Stimulated activated memory B cell treated with anti-CD40 and anti-IgM and Interleukin-4, amounts not matched to agents 10 μg/mL and 1 μg/mL and 100 μg/mL, for 72 hours (primary cell): ENCODE measurements around the gene SLC13A4.

Experiments used
- ATAC-seq: fragments of 150-1000 bp; cut with Tn5 transposase; 2 replicates; pipeline ENCODE4 v1.10.0; 2021
- H3K27ac Mint-ChIP-seq: one replicate; pipeline ENCODE4 v1.8.0; 2022; ENCODE audit warnings: mild to moderate bottlenecking, mixed read lengths
- H3K27me3 Mint-ChIP-seq: one replicate; pipeline ENCODE4 v1.8.0; 2022; ENCODE audit warnings: mixed read lengths
- H3K36me3 Mint-ChIP-seq: one replicate; pipeline ENCODE4 v1.8.0; 2022; ENCODE audit warnings: mixed read lengths
- H3K4me1 Mint-ChIP-seq: one replicate; pipeline ENCODE4 v1.8.0; 2022; ENCODE audit warnings: mixed read lengths
- H3K4me3 Mint-ChIP-seq: one replicate; pipeline ENCODE4 v1.8.0; 2022; ENCODE audit warnings: mild to moderate bottlenecking, moderate library complexity, mixed read lengths
- H3K9me3 Mint-ChIP-seq: one replicate; pipeline ENCODE4 v1.8.0; 2022; ENCODE audit warnings: mixed read lengths

SLC13A4 gene

GRCh38 chr7:135716677-135717238 lies 11.2 kb downstream of the SLC13A4 start:
- ATAC-seq = no peak
- Mint-ChIP-seq H3K4me3 (no peak overlapping the region), H3K36me3 (no peaks in the 10 kb centered on the region), H3K27me3 (peaks cover 25% of the 10 kb centered on the region), H3K4me1 (no peaks in the 10 kb centered on the region), H3K27ac (no peak overlapping the region), H3K9me3 (no peaks in the 10 kb centered on the region)

GRCh38 chr7:135715673-135716072 lies 12.3 kb downstream of the SLC13A4 start:
- Mint-ChIP-seq H3K36me3 (no peaks in the 10 kb centered on the region), H3K27me3 (peaks cover 14% of the 10 kb centered on the region), H3K9me3 (no peaks in the 10 kb centered on the region), H3K4me3 (no peak overlapping the region), H3K27ac (no peak overlapping the region), H3K4me1 (no peaks in the 10 kb centered on the region)
- no peak for ATAC-seq

GRCh38 chr7:135715055-135715522 lies 12.9 kb downstream of the SLC13A4 start:
- H3K4me1 Mint-ChIP-seq = no peaks in the 10 kb centered on the region
- H3K9me3 Mint-ChIP-seq = no peaks in the 10 kb centered on the region
- no peak for ATAC-seq
- no peak overlapping the region for H3K27ac Mint-ChIP-seq
- H3K4me3 Mint-ChIP-seq = no peak overlapping the region
- H3K36me3 Mint-ChIP-seq = no peaks in the 10 kb centered on the region
- H3K27me3 Mint-ChIP-seq = peaks cover 9% of the 10 kb centered on the region

GRCh38 chr7:135714534-135715009 lies 13.4 kb downstream of the SLC13A4 start:
- H3K4me1 Mint-ChIP-seq = no peaks in the 10 kb centered on the region
- H3K4me3 Mint-ChIP-seq = no peak overlapping the region
- no peak for ATAC-seq
- H3K27me3 Mint-ChIP-seq = peaks cover 9% of the 10 kb centered on the region
- no peaks in the 10 kb centered on the region for H3K36me3 Mint-ChIP-seq
- no peak overlapping the region for H3K27ac Mint-ChIP-seq
- no peaks in the 10 kb centered on the region for H3K9me3 Mint-ChIP-seq

GRCh38 chr7:135713836-135714470 lies 14.0 kb downstream of the SLC13A4 start:
- ATAC-seq = no peak
- peaks cover 9% of the 10 kb centered on the region for H3K27me3 Mint-ChIP-seq
- no peaks in the 10 kb centered on the region for H3K4me1 Mint-ChIP-seq
- no peak overlapping the region for H3K4me3 Mint-ChIP-seq
- no peaks in the 10 kb centered on the region for H3K36me3 Mint-ChIP-seq
- no peaks in the 10 kb centered on the region for H3K9me3 Mint-ChIP-seq
- H3K27ac Mint-ChIP-seq = no peak overlapping the region

- H3K36me3 Mint-ChIP-seq = no peaks in the 10 kb centered on the region
- no peak overlapping the region for H3K4me3 Mint-ChIP-seq
- no peak overlapping the region for H3K27ac Mint-ChIP-seq
- H3K27me3 Mint-ChIP-seq = no peaks in the 10 kb centered on the region
- no peaks in the 10 kb centered on the region for H3K4me1 Mint-ChIP-seq
- no peak for ATAC-seq
- H3K9me3 Mint-ChIP-seq = no peaks in the 10 kb centered on the region
These were observed 15.2 kb downstream of the SLC13A4 start for GRCh38 chr7:135712796-135713195.

GRCh38 chr7:135712182-135712782 lies 15.7 kb downstream of the SLC13A4 start:
- Mint-ChIP-seq H3K27ac (no peak overlapping the region), H3K4me3 (no peak overlapping the region), H3K9me3 (no peaks in the 10 kb centered on the region), H3K4me1 (no peaks in the 10 kb centered on the region), H3K27me3 (no peaks in the 10 kb centered on the region), H3K36me3 (no peaks in the 10 kb centered on the region)
- ATAC-seq = no peak

GRCh38 chr7:135711139-135711469 lies 16.9 kb downstream of the SLC13A4 start:
- no peak for ATAC-seq
- H3K36me3 Mint-ChIP-seq = no peaks in the 10 kb centered on the region

GRCh38 chr7:135710417-135711138 lies 17.4 kb downstream of the SLC13A4 start:
- Mint-ChIP-seq H3K4me1 (no peaks in the 10 kb centered on the region), H3K4me3 (no peak overlapping the region), H3K27me3 (no peaks in the 10 kb centered on the region), H3K9me3 (no peaks in the 10 kb centered on the region), H3K36me3 (no peaks in the 10 kb centered on the region), H3K27ac (no peak overlapping the region)
- no peak for ATAC-seq

More at GRCh38 chr7:135711139-135711469, 16.9 kb downstream of the SLC13A4 start:
- H3K4me3 Mint-ChIP-seq = no peak overlapping the region
- no peaks in the 10 kb centered on the region for H3K9me3 Mint-ChIP-seq
- no peak overlapping the region for H3K27ac Mint-ChIP-seq
- H3K27me3 Mint-ChIP-seq = no peaks in the 10 kb centered on the region
- H3K4me1 Mint-ChIP-seq = no peaks in the 10 kb centered on the region

- Mint-ChIP-seq H3K36me3 (no peaks in the 10 kb centered on the region), H3K9me3 (no peaks in the 10 kb centered on the region), H3K27ac (no peak overlapping the region), H3K4me1 (no peaks in the 10 kb centered on the region), H3K27me3 (no peaks in the 10 kb centered on the region), H3K4me3 (no peak overlapping the region)
- ATAC-seq = no peak
These were observed 18.5 kb downstream of the SLC13A4 start for GRCh38 chr7:135709508-135709907.

GRCh38 chr7:135708041-135708440 lies 19.9 kb downstream of the SLC13A4 start:
- H3K9me3 Mint-ChIP-seq = no peaks in the 10 kb centered on the region
- no peak for ATAC-seq
- no peak overlapping the region for H3K27ac Mint-ChIP-seq
- no peaks in the 10 kb centered on the region for H3K4me1 Mint-ChIP-seq
- H3K4me3 Mint-ChIP-seq = no peak overlapping the region
- no peaks in the 10 kb centered on the region for H3K27me3 Mint-ChIP-seq
- no peaks in the 10 kb centered on the region for H3K36me3 Mint-ChIP-seq

- ATAC-seq = no peak
- Mint-ChIP-seq H3K27ac (no peak overlapping the region), H3K9me3 (no peaks in the 10 kb centered on the region), H3K27me3 (no peaks in the 10 kb centered on the region), H3K4me1 (no peaks in the 10 kb centered on the region), H3K4me3 (no peak overlapping the region), H3K36me3 (no peaks in the 10 kb centered on the region)
These were observed 20.4 kb downstream of the SLC13A4 start for GRCh38 chr7:135707570-135707966.

- H3K27me3 Mint-ChIP-seq = no peaks in the 10 kb centered on the region
- no peak overlapping the region for H3K4me3 Mint-ChIP-seq
- no peaks in the 10 kb centered on the region for H3K9me3 Mint-ChIP-seq
- H3K36me3 Mint-ChIP-seq = no peaks in the 10 kb centered on the region
- no peak overlapping the region for H3K27ac Mint-ChIP-seq
- no peak for ATAC-seq
- no peaks in the 10 kb centered on the region for H3K4me1 Mint-ChIP-seq
These were observed 21.0 kb downstream of the SLC13A4 start for GRCh38 chr7:135706858-135707569.

- no peaks in the 10 kb centered on the region for H3K27me3 Mint-ChIP-seq
- no peak for ATAC-seq
- no peak overlapping the region for H3K4me3 Mint-ChIP-seq
- no peak overlapping the region for H3K27ac Mint-ChIP-seq
- H3K4me1 Mint-ChIP-seq = no peaks in the 10 kb centered on the region
- H3K36me3 Mint-ChIP-seq = no peaks in the 10 kb centered on the region
- H3K9me3 Mint-ChIP-seq = no peaks in the 10 kb centered on the region
These were observed 21.8 kb downstream of the SLC13A4 start for GRCh38 chr7:135706038-135706742.

GRCh38 chr7:135704698-135705097 lies 23.3 kb downstream of the SLC13A4 start:
- no peak for ATAC-seq
- Mint-ChIP-seq H3K27me3 (no peaks in the 10 kb centered on the region), H3K4me1 (no peaks in the 10 kb centered on the region), H3K27ac (no peak overlapping the region), H3K36me3 (peaks cover 6% of the 10 kb centered on the region), H3K9me3 (no peaks in the 10 kb centered on the region), H3K4me3 (no peak overlapping the region)
